OCI-LY1 (cell line): ENCODE measurements around the gene COA8.

Experiments used
- CTCF ChIP-seq: fragments of 200-600 bp; sonication (generic), shearing (Covaris generic); IDR thresholded peaks from 2 replicates; pipeline ENCODE4 v1.5.1; 2017; ENCODE audit warnings: mild to moderate bottlenecking, antibody characterized with exemption, low read length, moderate library complexity, mixed read lengths
- EZH2 ChIP-seq: fragments of 200-600 bp; sonication (generic), shearing (Covaris generic); IDR thresholded peaks from 2 replicates; pipeline ENCODE4 v1.8.0; 2017; ENCODE audit warnings: borderline replicate concordance, mixed run types, mild to moderate bottlenecking, antibody characterized with exemption, low read length, moderate library complexity, mixed read lengths

DNA sequence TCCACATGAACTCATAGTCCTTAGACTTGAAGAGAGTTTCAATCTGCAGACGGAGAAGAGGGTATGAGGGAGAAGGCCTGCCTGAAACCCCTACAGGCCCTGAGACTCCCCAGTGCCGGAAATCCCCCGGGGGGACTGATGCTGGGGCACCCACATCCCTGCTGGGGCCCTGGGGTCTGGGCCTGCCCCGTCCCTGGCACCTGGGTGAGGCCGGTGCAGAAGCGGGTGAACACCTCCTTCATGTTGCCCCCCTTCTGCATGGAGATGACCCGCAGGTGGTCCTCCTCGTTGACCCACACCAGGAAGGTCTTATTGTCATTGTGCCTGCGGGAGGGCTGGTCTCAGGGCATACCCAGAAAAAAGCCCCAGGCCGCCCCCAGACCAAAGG, 42.5 kb upstream of the COA8 start:
- no peak for TF ChIP-seq CTCF
- TF ChIP-seq EZH2, result no peak
